GM21381 (cell line): Measurements from ENCODE around the gene SIK2.

Experiments used
- ATAC-seq: cut with Tn5 transposase; IDR thresholded peaks from one replicate; pipeline ENCODE4 v1.9.1; 2021; ENCODE audit warnings: mild to moderate bottlenecking, moderate library complexity; ENCODE audit not compliant: unreplicated experiment

The SIK2 gene

GRCh38 chr11:111727431-111727830 is 125.2 kb downstream of the SIK2 start:
- no peak for ATAC-seq

GRCh38 chr11:111729071-111729830 is 127.0 kb downstream of the SIK2 start:
- no peak for ATAC-seq

GRCh38 chr11:111729831-111730311 is 127.6 kb downstream of the SIK2 start:
- ATAC-seq, result no peak

- no peak for ATAC-seq
These were observed 128.8 kb downstream of the SIK2 start for GRCh38 chr11:111730871-111731591.

- no peak for ATAC-seq
These were observed 129.6 kb downstream of the SIK2 start for GRCh38 chr11:111731821-111732220.

- no peak for ATAC-seq
These were observed 130.8 kb downstream of the SIK2 start for GRCh38 chr11:111733016-111733415.

- ATAC-seq, result no peak
These were observed 131.4 kb downstream of the SIK2 start for GRCh38 chr11:111733611-111734088.

- ATAC-seq, result no peak
These were observed 132.1 kb downstream of the SIK2 start for GRCh38 chr11:111734101-111734953.

- ATAC-seq, result no peak
These were observed 132.7 kb downstream of the SIK2 start for GRCh38 chr11:111734954-111735261.

- ATAC-seq, result no peak
These were observed 133.2 kb downstream of the SIK2 start for GRCh38 chr11:111735262-111736116.

GRCh38 chr11:111736181-111736590 is 133.9 kb downstream of the SIK2 start:
- no peak for ATAC-seq

GRCh38 chr11:111736621-111737443 is 134.6 kb downstream of the SIK2 start:
- no peak for ATAC-seq

- no peak for ATAC-seq
These were observed 135.4 kb downstream of the SIK2 start for GRCh38 chr11:111737444-111738210.

GRCh38 chr11:111739299-111739698 is 137.1 kb downstream of the SIK2 start:
- no peak for ATAC-seq

- ATAC-seq, result no peak
These were observed 139.5 kb downstream of the SIK2 start for GRCh38 chr11:111741751-111742150.

- ATAC-seq, result no peak
These were observed 141.5 kb downstream of the SIK2 start for GRCh38 chr11:111743700-111744099.

- ATAC-seq, result no peak
These were observed 143.7 kb downstream of the SIK2 start for GRCh38 chr11:111745719-111746504.
